ENCODE results near the gene BTBD19.
"Not testable (repeated sequence)": the region's sequence is repeated elsewhere in the genome, so short reads cannot be mapped to it uniquely, and the experiment has no call there.

Gene BTBD19, protein sequence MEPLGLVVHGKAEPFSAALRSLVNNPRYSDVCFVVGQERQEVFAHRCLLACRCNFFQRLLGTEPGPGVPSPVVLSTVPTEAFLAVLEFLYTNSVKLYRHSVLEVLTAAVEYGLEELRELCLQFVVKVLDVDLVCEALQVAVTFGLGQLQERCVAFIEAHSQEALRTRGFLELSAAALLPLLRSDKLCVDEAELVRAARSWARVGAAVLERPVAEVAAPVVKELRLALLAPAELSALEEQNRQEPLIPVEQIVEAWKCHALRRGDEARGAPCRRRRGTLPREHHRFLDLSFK

DNA sequence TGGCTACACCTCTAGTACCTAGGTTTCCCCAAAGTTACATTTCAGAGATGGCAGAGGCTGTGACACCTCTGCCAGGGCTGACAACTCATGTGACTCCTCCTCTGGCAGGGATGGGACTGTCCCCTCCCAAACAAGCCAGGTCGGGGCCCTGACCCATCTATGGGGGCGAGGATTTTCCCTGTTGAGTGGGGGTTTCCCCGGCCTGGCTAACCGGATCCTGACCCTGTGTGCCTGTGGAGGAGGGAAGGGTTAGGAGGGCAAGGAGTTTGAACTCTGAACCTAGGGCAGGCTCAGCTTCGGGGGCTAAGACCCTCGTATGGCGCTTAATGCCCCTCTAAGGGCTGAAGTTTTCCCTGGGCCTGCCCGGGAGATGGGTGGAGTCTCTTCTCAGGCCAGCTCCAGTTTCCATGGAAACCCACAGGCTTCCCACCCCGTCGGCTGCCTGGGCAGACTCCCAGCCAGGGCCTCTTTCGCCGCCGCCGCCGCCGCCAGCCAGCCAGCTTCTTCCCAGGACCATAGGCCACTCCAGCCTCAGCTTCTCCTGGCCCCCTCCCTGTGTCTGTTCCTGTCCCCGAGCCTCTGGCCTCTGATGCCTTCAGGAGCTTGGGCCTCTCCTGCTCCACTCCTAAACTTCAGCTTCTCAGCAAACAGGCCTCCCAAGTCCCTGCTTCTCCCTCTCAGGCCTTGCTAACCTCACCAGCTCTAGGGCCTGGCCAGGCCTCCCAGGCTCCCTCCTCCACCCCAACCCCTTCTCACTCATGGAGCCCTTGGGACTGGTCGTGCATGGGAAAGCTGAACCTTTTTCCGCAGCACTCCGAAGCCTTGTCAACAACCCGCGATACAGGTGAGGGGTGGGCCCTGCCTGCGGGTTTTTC is at the start of gene BTBD19:
TSS of gene BTBD19 (plus strand) at position 461 of the 875 bp plus-strand sequence. CDS start at position 759, 298 bp downstream.
- TF ChIP-seq, protein P1, sequence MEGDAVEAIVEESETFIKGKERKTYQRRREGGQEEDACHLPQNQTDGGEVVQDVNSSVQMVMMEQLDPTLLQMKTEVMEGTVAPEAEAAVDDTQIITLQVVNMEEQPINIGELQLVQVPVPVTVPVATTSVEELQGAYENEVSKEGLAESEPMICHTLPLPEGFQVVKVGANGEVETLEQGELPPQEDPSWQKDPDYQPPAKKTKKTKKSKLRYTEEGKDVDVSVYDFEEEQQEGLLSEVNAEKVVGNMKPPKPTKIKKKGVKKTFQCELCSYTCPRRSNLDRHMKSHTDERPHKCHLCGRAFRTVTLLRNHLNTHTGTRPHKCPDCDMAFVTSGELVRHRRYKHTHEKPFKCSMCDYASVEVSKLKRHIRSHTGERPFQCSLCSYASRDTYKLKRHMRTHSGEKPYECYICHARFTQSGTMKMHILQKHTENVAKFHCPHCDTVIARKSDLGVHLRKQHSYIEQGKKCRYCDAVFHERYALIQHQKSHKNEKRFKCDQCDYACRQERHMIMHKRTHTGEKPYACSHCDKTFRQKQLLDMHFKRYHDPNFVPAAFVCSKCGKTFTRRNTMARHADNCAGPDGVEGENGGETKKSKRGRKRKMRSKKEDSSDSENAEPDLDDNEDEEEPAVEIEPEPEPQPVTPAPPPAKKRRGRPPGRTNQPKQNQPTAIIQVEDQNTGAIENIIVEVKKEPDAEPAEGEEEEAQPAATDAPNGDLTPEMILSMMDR (conservative IDR thresholded peaks at IDR 0.05; ENCODE audit: low read depth, low read length): no peak
- peak; percentile 96 for DNase-seq (ENCODE audit: low read depth)
- peak within 1 kb of the TSS; percentile 53 for H3K4me3 ChIP-seq (ENCODE audit: low read depth, low read length)

DNA sequence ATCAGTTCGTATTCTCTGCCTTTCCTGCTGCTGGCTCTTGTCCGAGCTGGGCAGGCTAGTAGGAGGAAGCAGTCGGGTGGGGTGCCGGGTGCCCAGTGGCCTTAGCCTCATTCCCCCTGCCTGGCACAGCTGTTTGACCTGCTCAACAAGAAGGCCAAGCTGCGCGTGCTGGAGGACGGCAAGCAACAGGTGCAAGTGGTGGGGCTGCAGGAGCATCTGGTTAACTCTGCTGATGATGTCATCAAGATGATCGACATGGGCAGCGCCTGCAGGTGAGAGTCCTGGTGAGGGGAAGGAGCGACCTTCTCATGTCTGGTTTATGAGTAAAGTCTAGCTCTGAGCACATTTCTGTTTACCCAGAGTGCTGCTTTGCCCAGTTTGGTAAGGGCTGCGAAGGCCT is 49.2 kb upstream of the BTBD19 start:
- no peak for DNase-seq (ENCODE audit: low read depth)
- H3K4me3 ChIP-seq (ENCODE audit: low read depth, low read length): no peak overlapping the region
- TF ChIP-seq, protein P1 (conservative IDR thresholded peaks at IDR 0.05; ENCODE audit: low read depth, low read length): no peak

DNA sequence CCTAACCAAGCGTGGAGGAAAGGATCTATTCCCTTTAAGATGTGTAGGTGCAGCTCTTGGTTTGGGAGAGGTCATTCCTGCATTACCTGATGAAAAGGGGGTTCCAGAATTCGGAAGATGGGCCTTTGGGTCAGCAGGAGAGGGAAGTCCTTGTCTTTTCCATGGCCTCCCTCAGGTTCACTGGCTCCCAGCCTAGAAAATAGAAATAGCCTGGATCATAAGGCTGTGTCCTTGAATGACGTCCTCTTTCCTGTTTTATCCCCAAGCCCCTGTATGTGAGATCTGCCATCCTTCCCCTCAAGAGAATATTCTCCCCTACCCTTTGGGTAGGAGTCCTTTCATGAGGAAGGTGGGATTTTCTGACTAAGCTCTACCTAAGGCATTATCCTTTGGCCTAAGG is 47.4 kb upstream of the BTBD19 start:
- TF ChIP-seq, protein P1 (conservative IDR thresholded peaks at IDR 0.05; ENCODE audit: low read depth, low read length): no peak
- no peak overlapping the region for H3K4me3 ChIP-seq (ENCODE audit: low read depth, low read length)
- DNase-seq (ENCODE audit: low read depth): no peak

DNA sequence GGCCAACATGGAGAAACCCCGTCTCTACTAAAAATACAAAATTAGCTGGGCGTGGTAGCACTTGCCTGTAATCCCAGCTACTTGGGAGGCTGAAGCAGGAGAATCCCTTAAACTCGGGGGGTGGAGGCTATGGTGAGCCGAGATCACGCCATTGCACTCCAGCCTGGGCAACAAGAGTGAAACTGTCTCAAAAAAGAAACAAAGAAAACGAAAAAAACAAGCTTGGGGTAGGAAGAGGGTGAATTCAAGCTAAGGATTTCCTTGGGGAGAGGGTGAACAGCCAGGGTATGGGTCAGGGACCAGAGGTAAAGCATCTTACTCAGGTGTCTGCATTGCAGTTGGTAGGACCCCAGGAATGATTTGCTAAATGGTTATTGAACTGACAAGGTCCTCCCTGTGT is 41.9 kb upstream of the BTBD19 start:
- not testable (repeated sequence) for DNase-seq (ENCODE audit: low read depth); H3K4me3 ChIP-seq (ENCODE audit: low read depth, low read length)

DNA sequence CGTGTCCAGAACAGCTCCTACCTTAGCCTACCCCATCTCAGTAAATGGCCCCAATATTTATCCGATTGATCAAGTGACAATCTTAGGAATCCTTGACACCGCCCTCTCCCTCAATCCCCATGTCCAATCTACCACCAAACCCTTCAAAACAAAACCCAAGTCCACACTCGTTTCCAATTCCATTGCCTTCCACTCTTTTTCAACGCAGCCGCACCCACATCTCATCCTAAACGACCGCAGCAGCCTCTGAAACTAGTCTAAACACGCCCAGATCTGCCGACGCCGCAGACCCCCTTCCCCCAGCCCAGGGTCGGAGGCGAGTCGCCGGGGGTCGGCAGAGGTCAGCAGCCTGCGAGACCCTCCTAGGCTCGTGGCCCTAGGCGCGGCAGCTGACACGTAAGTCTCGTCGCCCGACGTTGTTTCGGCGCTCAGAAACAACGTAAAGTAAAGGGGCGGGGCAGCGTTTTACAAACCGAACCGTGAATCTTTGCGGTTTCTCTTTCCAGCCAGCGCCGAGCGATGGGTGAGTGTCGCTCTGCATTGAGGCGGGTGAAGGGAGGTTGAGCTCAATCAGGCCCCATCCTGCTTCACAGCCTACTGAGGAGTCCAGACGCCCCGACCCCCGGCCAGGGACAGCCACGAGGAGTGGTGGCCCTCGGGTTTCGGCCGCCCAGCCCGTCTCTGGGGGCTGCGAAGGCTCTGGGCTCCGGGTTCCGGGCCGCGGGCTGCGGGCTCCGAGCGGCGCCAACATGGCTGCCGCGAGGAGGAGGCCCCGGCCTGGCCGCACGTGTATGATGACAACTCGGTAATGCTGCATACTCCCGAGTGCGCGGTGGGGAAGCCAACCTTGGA is 33.0 kb upstream of the BTBD19 start, which contains the start of gene RPS8:
TSS of gene RPS8 (plus strand) at position 463 of the 852 bp plus-strand sequence. CDS start at position 520, 57 bp downstream.
- DNase-seq (ENCODE audit: low read depth): peak; percentile 96
- peak within 1 kb of the TSS; percentile 98 for H3K4me3 ChIP-seq (ENCODE audit: low read depth, low read length)
- TF ChIP-seq, protein P1 (conservative IDR thresholded peaks at IDR 0.05; ENCODE audit: low read depth, low read length): no peak

DNA sequence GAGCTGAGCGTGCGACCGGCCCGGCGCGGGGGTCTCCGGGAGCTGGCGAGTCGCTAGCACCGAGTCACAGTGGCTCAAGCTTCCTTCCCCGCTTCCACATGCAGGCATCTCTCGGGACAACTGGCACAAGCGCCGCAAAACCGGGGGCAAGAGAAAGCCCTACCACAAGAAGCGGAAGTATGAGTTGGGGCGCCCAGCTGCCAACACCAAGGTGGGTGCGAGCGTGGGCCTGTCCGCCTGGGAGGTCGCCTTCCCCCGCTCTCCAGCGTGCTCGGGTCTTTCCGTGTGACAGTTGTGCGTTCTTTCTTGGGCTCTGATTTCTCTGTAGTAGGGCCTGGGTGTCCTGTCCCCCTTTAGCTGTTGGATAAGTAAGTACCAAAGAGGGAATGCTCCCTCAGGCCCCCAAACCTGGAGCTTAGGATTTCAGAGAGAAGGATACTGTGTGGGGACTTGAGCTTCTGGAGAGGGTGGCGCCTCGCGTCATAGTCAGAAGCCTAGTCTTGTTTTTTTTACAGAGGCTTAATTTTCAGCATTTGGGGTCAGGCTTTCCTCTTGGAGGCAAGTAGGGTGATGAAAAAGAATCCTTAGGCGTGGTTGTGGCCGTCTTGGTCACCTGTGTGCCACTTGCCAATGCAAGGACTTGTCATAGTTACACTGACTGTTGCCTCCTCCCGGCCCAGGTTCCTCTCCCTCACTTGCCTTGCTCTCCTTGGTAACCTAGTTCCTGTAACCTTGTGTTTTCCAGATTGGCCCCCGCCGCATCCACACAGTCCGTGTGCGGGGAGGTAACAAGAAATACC is 32.2 kb upstream of the BTBD19 start:
- peak overlapping the region; percentile 98 for H3K4me3 ChIP-seq (ENCODE audit: low read depth, low read length)
- TF ChIP-seq, protein P1 (conservative IDR thresholded peaks at IDR 0.05; ENCODE audit: low read depth, low read length): no peak
- DNase-seq (ENCODE audit: low read depth): peak; percentile 37

Measured in choroid plexus epithelial cell (primary cell).